Immature natural killer cell (primary cell): ENCODE data around the gene ARHGEF6. TPM values are rescaled to one million over a fixed set of nuclear protein-coding genes. Genes with fewer than 3 reads are reported as not detected.

Experiments used
- DNase-seq, 3 donors: peaks; one replicate each; pipeline ENCODE4 v3.0.0; 2022; ENCODE audit warnings: mixed read lengths in 1 of 3
- H3K27ac Mint-ChIP-seq, 6 donors: one replicate each; pipeline ENCODE4 v1.8.0; 2020; ENCODE audit warnings: mixed read lengths in 6 of 6, mild to moderate bottlenecking in 5 of 6, inconsistent platforms in 4 of 6, moderate library complexity in 3 of 6
- H3K27me3 Mint-ChIP-seq, 3 donors: one replicate each; pipeline ENCODE4 v1.8.0; 2020 to 2021; ENCODE audit warnings: low read depth in 3 of 3, mild to moderate bottlenecking in 3 of 3, mixed read lengths in 3 of 3, moderate library complexity in 3 of 3, inconsistent platforms in 1 of 3
- H3K36me3 Mint-ChIP-seq, 3 donors: one replicate each; pipeline ENCODE4 v1.8.0; 2020; ENCODE audit warnings: mixed read lengths in 3 of 3, inconsistent platforms in 2 of 3, mild to moderate bottlenecking in 2 of 3
- H3K4me1 Mint-ChIP-seq, 2 donors: one replicate each; pipeline ENCODE4 v1.8.0; 2020; ENCODE audit warnings: inconsistent platforms in 2 of 2, mild to moderate bottlenecking in 2 of 2, mixed read lengths in 2 of 2, moderate library complexity in 1 of 2
- H3K4me3 Mint-ChIP-seq, 5 donors: one replicate each; pipeline ENCODE4 v1.8.0; 2020; ENCODE audit warnings: mild to moderate bottlenecking in 5 of 5, mixed read lengths in 5 of 5, inconsistent platforms in 3 of 5, moderate library complexity in 3 of 5
- H3K9me3 Mint-ChIP-seq, 6 donors: one replicate each; pipeline ENCODE4 v1.8.0; 2020; ENCODE audit warnings: mild to moderate bottlenecking in 6 of 6, mixed read lengths in 6 of 6, inconsistent platforms in 4 of 6, moderate library complexity in 3 of 6
- polyA plus RNA-seq, 3 donors: library from polyadenylated mRNA; unstranded; fragments of 300-500 nt; fragmentation: Illumina TruSeq; gene quantifications; one replicate each; pipeline ENCODE4 v1.2.3, GENCODE V29; 2021

ARHGEF6 gene
- polyA plus RNA-seq, 3 donors from 2014 or later = 48.4 to 62.0 (median 50.5) TPM

GRCh38 chrX:136752346-136752745, 28.4 kb downstream of the ARHGEF6 start:
- Mint-ChIP-seq H3K9me3 (no peaks in the 10 kb centered on the region), H3K36me3 (no peaks in the 10 kb centered on the region), H3K4me3 (no peak overlapping the region), H3K4me1 (peaks cover 39 to 87% of the 10 kb centered on the region in 2 donors), H3K27me3 (peaks cover 0 to 6% (median 1%) of the 10 kb centered on the region in 3 donors), H3K27ac (no peak overlapping the region)
- DNase-seq = no peak

GRCh38 chrX:136750364-136750763, 30.4 kb downstream of the ARHGEF6 start:
- Mint-ChIP-seq H3K27me3 (peaks cover 0 to 6% (median 1%) of the 10 kb centered on the region in 3 donors), H3K4me3 (no peak overlapping the region), H3K36me3 (peaks cover 3 to 4% (median 4%) of the 10 kb centered on the region in 3 donors), H3K9me3 (no peaks in the 10 kb centered on the region), H3K4me1 (peaks cover 50 to 87% of the 10 kb centered on the region in 2 donors), H3K27ac (peak overlapping the region in 1 of 6 donors; percentile 42)
- no peak for DNase-seq

GRCh38 chrX:136747003-136747986, 33.4 kb downstream of the ARHGEF6 start:
- Mint-ChIP-seq H3K4me1 (peaks cover 51 to 81% of the 10 kb centered on the region in 2 donors), H3K4me3 (peak overlapping the region; percentile 13 to 72 (median 53)), H3K27me3 (peaks cover 0 to 3% (median 2%) of the 10 kb centered on the region in 3 donors), H3K9me3 (no peaks in the 10 kb centered on the region), H3K27ac (peak overlapping the region; percentile 68 to 79 (median 76)), H3K36me3 (peaks cover 5 to 9% (median 6%) of the 10 kb centered on the region in 3 donors)
- DNase-seq = no peak

GRCh38 chrX:136745215-136746173, 35.2 kb downstream of the ARHGEF6 start:
- Mint-ChIP-seq H3K4me3 (peak overlapping the region in 1 of 5 donors; percentile 5), H3K36me3 (peaks cover 5 to 9% (median 6%) of the 10 kb centered on the region in 3 donors)

GRCh38 chrX:136742721-136743379, 37.9 kb downstream of the ARHGEF6 start:
- Mint-ChIP-seq H3K27me3 (peaks cover 2 to 5% (median 4%) of the 10 kb centered on the region in 3 donors), H3K4me1 (peaks cover 29 to 42% of the 10 kb centered on the region in 2 donors), H3K27ac (peak overlapping the region in 1 of 6 donors; percentile 7), H3K4me3 (no peak overlapping the region), H3K9me3 (no peaks in the 10 kb centered on the region), H3K36me3 (peaks cover 5 to 9% (median 6%) of the 10 kb centered on the region in 3 donors)
- no peak for DNase-seq

More at GRCh38 chrX:136745215-136746173, 35.2 kb downstream of the ARHGEF6 start:
- Mint-ChIP-seq H3K4me1 (peaks cover 48 to 69% of the 10 kb centered on the region in 2 donors), H3K27me3 (peaks cover 0 to 3% (median 0%) of the 10 kb centered on the region in 3 donors), H3K9me3 (no peaks in the 10 kb centered on the region), H3K27ac (peak overlapping the region in 4 of 6 donors; percentile 2 to 45 (median 34))
- DNase-seq = no peak

GRCh38 chrX:136738049-136738729, 42.5 kb downstream of the ARHGEF6 start:
- Mint-ChIP-seq H3K4me1 (peaks cover 15% of the 10 kb centered on the region in 2 donors), H3K9me3 (no peaks in the 10 kb centered on the region), H3K36me3 (peaks cover 0 to 4% (median 0%) of the 10 kb centered on the region in 3 donors), H3K4me3 (no peak overlapping the region), H3K27me3 (peaks cover 2 to 5% (median 4%) of the 10 kb centered on the region in 3 donors), H3K27ac (no peak overlapping the region)
- DNase-seq = no peak

GRCh38 chrX:136736690-136737089, 44.0 kb downstream of the ARHGEF6 start:
- Mint-ChIP-seq H3K4me1 (peaks cover 13 to 15% of the 10 kb centered on the region in 2 donors), H3K9me3 (no peaks in the 10 kb centered on the region), H3K27ac (no peak overlapping the region)

GRCh38 chrX:136735601-136736000, 45.1 kb downstream of the ARHGEF6 start:
- no peak for DNase-seq
- H3K27ac Mint-ChIP-seq = peak overlapping the region in 3 of 6 donors; percentile 41 to 46 (median 41)
- H3K27me3 Mint-ChIP-seq = peaks cover 2 to 4% (median 2%) of the 10 kb centered on the region in 3 donors
- peaks cover 0 to 4% (median 4%) of the 10 kb centered on the region in 3 donors for H3K36me3 Mint-ChIP-seq
- H3K4me3 Mint-ChIP-seq = no peak overlapping the region
- H3K4me1 Mint-ChIP-seq = peaks cover 13 to 15% of the 10 kb centered on the region in 2 donors
- H3K9me3 Mint-ChIP-seq = no peaks in the 10 kb centered on the region

More at GRCh38 chrX:136736690-136737089, 44.0 kb downstream of the ARHGEF6 start:
- Mint-ChIP-seq H3K27me3 (peaks cover 2 to 4% (median 2%) of the 10 kb centered on the region in 3 donors), H3K36me3 (peaks cover 0 to 4% (median 0%) of the 10 kb centered on the region in 3 donors), H3K4me3 (no peak overlapping the region)
- DNase-seq = no peak

- Mint-ChIP-seq H3K4me3 (no peak overlapping the region), H3K27ac (peak overlapping the region in 1 of 6 donors; percentile 4), H3K27me3 (no peaks in the 10 kb centered on the region), H3K9me3 (no peaks in the 10 kb centered on the region), H3K36me3 (peaks cover 0 to 4% (median 4%) of the 10 kb centered on the region in 3 donors), H3K4me1 (peaks cover 13 to 15% of the 10 kb centered on the region in 2 donors)
- no peak for DNase-seq
Measured at GRCh38 chrX:136733613-136734012, 47.1 kb downstream of the ARHGEF6 start.

GRCh38 chrX:136731798-136732197, 48.9 kb downstream of the ARHGEF6 start:
- no peaks in the 10 kb centered on the region for H3K9me3 Mint-ChIP-seq
- peaks cover 22 to 24% of the 10 kb centered on the region in 2 donors for H3K4me1 Mint-ChIP-seq
- H3K4me3 Mint-ChIP-seq = no peak overlapping the region
- H3K36me3 Mint-ChIP-seq = peaks cover 0 to 4% (median 4%) of the 10 kb centered on the region in 3 donors
- H3K27me3 Mint-ChIP-seq = peaks cover 0 to 1% (median 0%) of the 10 kb centered on the region in 3 donors
- no peak for DNase-seq
- no peak overlapping the region for H3K27ac Mint-ChIP-seq

GRCh38 chrX:136731207-136731782, 49.4 kb downstream of the ARHGEF6 start:
- Mint-ChIP-seq H3K4me1 (peaks cover 18 to 26% of the 10 kb centered on the region in 2 donors), H3K4me3 (no peak overlapping the region), H3K27me3 (peaks cover 0 to 1% (median 0%) of the 10 kb centered on the region in 3 donors), H3K27ac (peak overlapping the region in 3 of 6 donors; percentile 0 to 22 (median 4)), H3K9me3 (no peaks in the 10 kb centered on the region), H3K36me3 (peaks cover 0 to 4% (median 4%) of the 10 kb centered on the region in 3 donors)
- no peak for DNase-seq

- Mint-ChIP-seq H3K4me3 (no peak overlapping the region), H3K9me3 (no peaks in the 10 kb centered on the region), H3K4me1 (peaks cover 10 to 13% of the 10 kb centered on the region in 2 donors), H3K27me3 (peaks cover 0 to 2% (median 1%) of the 10 kb centered on the region in 3 donors), H3K36me3 (peaks cover 0 to 4% (median under 1%) of the 10 kb centered on the region in 3 donors), H3K27ac (no peak overlapping the region)
- DNase-seq = no peak
Measured at GRCh38 chrX:136728393-136728792, 52.3 kb downstream of the ARHGEF6 start.
